WERI-Rb-1 (cell line): ENCODE measurements around the gene HUNK.

Experiments
- DNase-seq: peaks from one replicate; pipeline ENCODE4 v3.0.0-alpha.2; 2020
- H3K27ac ChIP-seq: fragments of 250-450 bp; sonication (Bioruptor Pico); 2 replicates; pipeline ENCODE4 v1.5.1; 2020; ENCODE audit warnings: mild to moderate bottlenecking, moderate library complexity
- H3K27me3 ChIP-seq: fragments of 250-450 bp; sonication (Bioruptor Pico); 2 replicates; pipeline ENCODE4 v1.5.1; 2021; ENCODE audit warnings: mild to moderate bottlenecking, low read depth, moderate library complexity; ENCODE audit not compliant: insufficient read depth, severe bottlenecking
- H3K36me3 ChIP-seq: fragments of 250-450 bp; sonication (Bioruptor Pico); 2 replicates; pipeline ENCODE4 v1.5.1; 2020; ENCODE audit warnings: mild to moderate bottlenecking, moderate library complexity
- H3K4me3 ChIP-seq: 2 replicates; pipeline ENCODE4 v1.5.1; 2011; ENCODE audit warnings: low read depth, mild to moderate bottlenecking, control low read depth, low read length
- H3K9me3 ChIP-seq: fragments of 250-450 bp; sonication (Bioruptor Pico); 2 replicates; pipeline ENCODE4 v1.5.1; 2021; ENCODE audit warnings: mild to moderate bottlenecking, moderate library complexity; ENCODE audit not compliant: severe bottlenecking
- CTCF ChIP-seq: IDR thresholded peaks from 2 replicates; pipeline ENCODE4 v1.5.1; 2011; ENCODE audit warnings: low read depth, mild to moderate bottlenecking, control low read depth, inconsistent platforms, low read length

Gene HUNK

GRCh38 chr21:31999810-32000468 is 127.1 kb downstream of the HUNK start:
- no peak for DNase-seq
- H3K27ac ChIP-seq, result no peak overlapping the region
- no peaks in the 10 kb centered on the region for H3K9me3 ChIP-seq
- peaks cover 59% of the 10 kb centered on the region for H3K36me3 ChIP-seq
- H3K4me3 ChIP-seq, result no peak overlapping the region
- no peaks in the 10 kb centered on the region for H3K27me3 ChIP-seq
- no peak for TF ChIP-seq CTCF

GRCh38 chr21:32001390-32001789 is 128.6 kb downstream of the HUNK start:
- H3K9me3 ChIP-seq, result no peaks in the 10 kb centered on the region
- H3K36me3 ChIP-seq, result peaks cover 51% of the 10 kb centered on the region
- no peak for TF ChIP-seq CTCF
- no peak for DNase-seq
- no peaks in the 10 kb centered on the region for H3K27me3 ChIP-seq
- H3K27ac ChIP-seq, result no peak overlapping the region
- H3K4me3 ChIP-seq, result no peak overlapping the region

- Histone ChIP-seq H3K27ac (no peak overlapping the region), H3K36me3 (peaks cover 34% of the 10 kb centered on the region), H3K4me3 (no peak overlapping the region), H3K9me3 (no peaks in the 10 kb centered on the region), H3K27me3 (no peaks in the 10 kb centered on the region)
- no peak for TF ChIP-seq CTCF
- DNase-seq, result no peak
Measured at GRCh38 chr21:32003411-32003810, 130.6 kb downstream of the HUNK start.

GRCh38 chr21:32004291-32004690 is 131.5 kb downstream of the HUNK start:
- Histone ChIP-seq H3K9me3 (no peaks in the 10 kb centered on the region), H3K4me3 (no peak overlapping the region), H3K36me3 (peaks cover 25% of the 10 kb centered on the region), H3K27me3 (no peaks in the 10 kb centered on the region), H3K27ac (no peak overlapping the region)
- no peak for DNase-seq
- TF ChIP-seq CTCF, result no peak

GRCh38 chr21:32007456-32007855 is 134.6 kb downstream of the HUNK start:
- Histone ChIP-seq H3K9me3 (no peaks in the 10 kb centered on the region), H3K27me3 (no peaks in the 10 kb centered on the region), H3K36me3 (peaks cover 1% of the 10 kb centered on the region), H3K4me3 (no peak overlapping the region), H3K27ac (no peak overlapping the region)
- no peak for TF ChIP-seq CTCF
- no peak for DNase-seq

- Histone ChIP-seq H3K36me3 (no peaks in the 10 kb centered on the region), H3K4me3 (no peak overlapping the region), H3K9me3 (no peaks in the 10 kb centered on the region), H3K27ac (no peak overlapping the region), H3K27me3 (no peaks in the 10 kb centered on the region)
- no peak for DNase-seq
- no peak for TF ChIP-seq CTCF
Measured at GRCh38 chr21:32008714-32009113, 135.9 kb downstream of the HUNK start.
